ENCODE results near the gene SV2A. TPM values are rescaled to one million over a fixed set of nuclear protein-coding genes. Genes with fewer than 3 reads are reported as not detected.
"Not testable (repeated sequence)": the region's sequence is repeated elsewhere in the genome, so short reads cannot be mapped to it uniquely, and the experiment has no call there.

The SV2A gene
- total RNA-seq, 2 experiments from 2014 or later = 1.0 to 1.9 TPM

GRCh38 chr1:149886396-149887195, 31.0 kb downstream of the SV2A start:
- Histone ChIP-seq H4K20me1 (ENCODE audit: insufficient read depth, low read length) (no peaks in the 10 kb centered on the region), H3K4me3 (ENCODE audit: low read depth, low read length, poor library complexity, severe bottlenecking) (peak overlapping the region; percentile 85), H3K79me2 (ENCODE audit: insufficient read depth, low read depth, low read length) (0 out of 2 replicates have a peak, but pooled peaks cover 4% of the 10 kb centered on the region), H3K4me2 (ENCODE audit: low read length) (peak overlapping the region; percentile 89), H2AFZ (ENCODE audit: low read length) (no peak overlapping the region), H3K27ac (ENCODE audit: low read depth, low read length, poor library complexity, severe bottlenecking) (peak overlapping the region; percentile 98), H3K9me2 (ENCODE audit: insufficient read depth, low read length) (no peaks in the 10 kb centered on the region), H3K36me3 (ENCODE audit: insufficient read depth, low read length) (peaks cover 3% of the 10 kb centered on the region; the same call in 1 of the 2 replicates), H3K4me1 (ENCODE audit: insufficient read depth, low read length, poor library complexity, severe bottlenecking) (peaks cover 48% of the 10 kb centered on the region), H3K9me3 (ENCODE audit: low read length) (no peaks in the 10 kb centered on the region)
- TSS peak; percentile 100 for BruUV-seq (replicated peaks)
- POLR2A ChIA-PET = interaction anchor here (0.6 to 6.0 kb wide), 14 partner anchors 15 to 343 kb away, joined by 3 to 63 read pairs (median 4); partner anchors contain the start of gene VPS45
- no peak for TF ChIP-seq CTCF (conservative IDR thresholded peaks at IDR 0.05; ENCODE audit: low read length)
- no peak for TF ChIP-seq EZH2phosphoT487 (IDR thresholded peaks at IDR 0.05; ENCODE audit: borderline replicate concordance, low read depth, low read length)
- intact Hi-C loops (cut with micrococcal nuclease; ENCODE audit: unreplicated experiment) = loop anchor here (10.0 kb wide), 1 partner anchor 278 kb away; no protein-coding TSS in a partner anchor
- CTCF ChIA-PET (ENCODE audit: unreplicated experiment) = no interaction called here
- DNase-seq (ENCODE audit: low spot score) = peak; percentile 99

- H3K79me2 ChIP-seq (ENCODE audit: insufficient read depth, low read depth, low read length); CTCF ChIA-PET (ENCODE audit: unreplicated experiment); H2AFZ ChIP-seq (ENCODE audit: low read length); DNase-seq (ENCODE audit: low spot score); H3K9me3 ChIP-seq (ENCODE audit: low read length); H4K20me1 ChIP-seq (ENCODE audit: insufficient read depth, low read length); H3K9me2 ChIP-seq (ENCODE audit: insufficient read depth, low read length); H3K36me3 ChIP-seq (ENCODE audit: insufficient read depth, low read length): not testable (repeated sequence)
- POLR2A ChIA-PET = interaction anchor here (0.6 to 6.0 kb wide), 8 partner anchors 16 to 343 kb away, joined by 3 to 63 read pairs (median 4); no protein-coding TSS in a partner anchor
- H3K4me3 ChIP-seq (ENCODE audit: low read depth, low read length, poor library complexity, severe bottlenecking) = peak overlapping the region; percentile 85
- TSS peak; percentile 95 for BruUV-seq (replicated peaks)
- H3K4me2 ChIP-seq (ENCODE audit: low read length) = peak overlapping the region; percentile 89
- peak overlapping the region; percentile 98 for H3K27ac ChIP-seq (ENCODE audit: low read depth, low read length, poor library complexity, severe bottlenecking)
- intact Hi-C loops (cut with micrococcal nuclease; ENCODE audit: unreplicated experiment) = loop anchor here (10.0 kb wide), 1 partner anchor 279 kb away; no protein-coding TSS in a partner anchor
- H3K4me1 ChIP-seq (ENCODE audit: insufficient read depth, low read length, poor library complexity, severe bottlenecking) = peaks cover 51% of the 10 kb centered on the region
Observed at GRCh38 chr1:149886121-149886395, 31.6 kb downstream of the SV2A start.

GRCh38 chr1:149885339-149886120, 32.1 kb downstream of the SV2A start:
- BruUV-seq (replicated peaks) = no TSS peak
- POLR2A ChIA-PET = interaction anchor here (0.6 to 6.0 kb wide), 9 partner anchors 16 to 665 kb away, joined by 3 to 63 read pairs (median 4); no protein-coding TSS in a partner anchor
- DNase-seq (ENCODE audit: low spot score) = peak; percentile 91
- H3K27ac ChIP-seq (ENCODE audit: low read depth, low read length, poor library complexity, severe bottlenecking) = peak overlapping the region; percentile 98
- H4K20me1 ChIP-seq (ENCODE audit: insufficient read depth, low read length) = no peaks in the 10 kb centered on the region
- TF ChIP-seq CTCF (conservative IDR thresholded peaks at IDR 0.05; ENCODE audit: low read length) (no peak; the same call in 1 of the 2 replicates), EZH2phosphoT487 (IDR thresholded peaks at IDR 0.05; ENCODE audit: borderline replicate concordance, low read depth, low read length) (no peak)
- peaks cover 3% of the 10 kb centered on the region; the same call in 1 of the 2 replicates for H3K36me3 ChIP-seq (ENCODE audit: insufficient read depth, low read length)
- CTCF ChIA-PET (ENCODE audit: unreplicated experiment) = no interaction called here
- H3K9me2 ChIP-seq (ENCODE audit: insufficient read depth, low read length) = no peaks in the 10 kb centered on the region
- H3K4me3 ChIP-seq (ENCODE audit: low read depth, low read length, poor library complexity, severe bottlenecking) = peak overlapping the region; percentile 85
- H2AFZ ChIP-seq (ENCODE audit: low read length) = no peak overlapping the region
- H3K79me2 ChIP-seq (ENCODE audit: insufficient read depth, low read depth, low read length) = 0 out of 2 replicates have a peak, but pooled peaks cover 4% of the 10 kb centered on the region
- peaks cover 51% of the 10 kb centered on the region for H3K4me1 ChIP-seq (ENCODE audit: insufficient read depth, low read length, poor library complexity, severe bottlenecking)
- H3K9me3 ChIP-seq (ENCODE audit: low read length) = no peaks in the 10 kb centered on the region
- H3K4me2 ChIP-seq (ENCODE audit: low read length) = peak overlapping the region; percentile 89
- intact Hi-C loops (cut with micrococcal nuclease; ENCODE audit: unreplicated experiment) = loop anchor here (10.0 kb wide), 1 partner anchor 279 kb away; no protein-coding TSS in a partner anchor

Measured in OCI-LY7 (cell line).